Measurements from ENCODE around the gene IL2RG.

DNA sequence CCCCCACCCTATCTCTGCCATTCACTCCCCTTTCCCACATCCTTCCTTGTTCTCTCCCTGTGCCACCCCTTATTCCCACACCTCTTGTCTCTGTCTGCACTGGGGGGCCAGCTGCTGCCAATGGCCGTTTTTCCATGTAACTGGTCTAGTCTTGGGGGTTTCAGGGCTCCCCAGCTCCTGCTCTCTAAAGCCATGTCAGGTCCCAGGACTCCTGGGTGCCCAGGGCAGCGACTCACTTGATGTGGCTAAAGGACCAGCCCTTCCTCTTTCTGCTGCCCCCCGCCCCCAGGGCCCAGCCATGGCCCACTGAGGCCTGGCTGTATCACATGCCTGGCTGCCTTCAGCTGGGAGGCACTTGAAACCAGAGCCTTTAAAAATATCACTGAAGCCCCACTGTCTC is 43.3 kb upstream of the IL2RG start:
- TF ChIP-seq, protein P1, sequence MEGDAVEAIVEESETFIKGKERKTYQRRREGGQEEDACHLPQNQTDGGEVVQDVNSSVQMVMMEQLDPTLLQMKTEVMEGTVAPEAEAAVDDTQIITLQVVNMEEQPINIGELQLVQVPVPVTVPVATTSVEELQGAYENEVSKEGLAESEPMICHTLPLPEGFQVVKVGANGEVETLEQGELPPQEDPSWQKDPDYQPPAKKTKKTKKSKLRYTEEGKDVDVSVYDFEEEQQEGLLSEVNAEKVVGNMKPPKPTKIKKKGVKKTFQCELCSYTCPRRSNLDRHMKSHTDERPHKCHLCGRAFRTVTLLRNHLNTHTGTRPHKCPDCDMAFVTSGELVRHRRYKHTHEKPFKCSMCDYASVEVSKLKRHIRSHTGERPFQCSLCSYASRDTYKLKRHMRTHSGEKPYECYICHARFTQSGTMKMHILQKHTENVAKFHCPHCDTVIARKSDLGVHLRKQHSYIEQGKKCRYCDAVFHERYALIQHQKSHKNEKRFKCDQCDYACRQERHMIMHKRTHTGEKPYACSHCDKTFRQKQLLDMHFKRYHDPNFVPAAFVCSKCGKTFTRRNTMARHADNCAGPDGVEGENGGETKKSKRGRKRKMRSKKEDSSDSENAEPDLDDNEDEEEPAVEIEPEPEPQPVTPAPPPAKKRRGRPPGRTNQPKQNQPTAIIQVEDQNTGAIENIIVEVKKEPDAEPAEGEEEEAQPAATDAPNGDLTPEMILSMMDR (IDR thresholded peaks at IDR 0.05) = no peak
- no peak for TF ChIP-seq POLR2A (IDR thresholded peaks at IDR 0.05)

Data from transverse colon (tissue), 3 donors.